Skeletal muscle cell (primary cell): ENCODE data around the gene KLC1.

Experiments used
- DNase-seq: peaks from one replicate; pipeline ENCODE4 v3.0.0-alpha.2; 2010; ENCODE audit warnings: low read depth
- H3K4me3 ChIP-seq: 2 replicates; pipeline ENCODE4 v1.5.1; 2011; ENCODE audit warnings: low read depth, mild to moderate bottlenecking, control low read depth, low read length, moderate library complexity

KLC1 gene

GRCh38 chr14:103712633-103713247 lies 83.7 kb downstream of the KLC1 start:
- no peak for DNase-seq
- H3K4me3 ChIP-seq: no peak overlapping the region

GRCh38 chr14:103713304-103714062 lies 84.5 kb downstream of the KLC1 start:
- no peak for DNase-seq
- no peak overlapping the region for H3K4me3 ChIP-seq

- no peak for DNase-seq
- peak overlapping the region; percentile 58 for H3K4me3 ChIP-seq
Measured at GRCh38 chr14:103714063-103714724, 85.2 kb downstream of the KLC1 start.

GRCh38 chr14:103715052-103716000 lies 86.3 kb downstream of the KLC1 start, which contains the start of the genes XRCC3 and ZFYVE21:
Gene XRCC3, minus strand, starts transcription at chr14:103715451. Its CDS starts 4,364 bp downstream, at chr14:103711087.
Gene ZFYVE21, plus strand, starts transcription at chr14:103715810. Its CDS starts 32 bp downstream, at chr14:103715842.
- DNase-seq: peak; percentile 94
- H3K4me3 ChIP-seq: peak within 1 kb of the TSS; percentile 76

- H3K4me3 ChIP-seq: peak overlapping the region; percentile 76
- no peak for DNase-seq
Measured at GRCh38 chr14:103716091-103716801, 87.2 kb downstream of the KLC1 start.

- peak overlapping the region; percentile 76 for H3K4me3 ChIP-seq
- DNase-seq: no peak
Measured at GRCh38 chr14:103716899-103717411, 87.9 kb downstream of the KLC1 start.

GRCh38 chr14:103718572-103718971 lies 89.6 kb downstream of the KLC1 start:
- H3K4me3 ChIP-seq: no peak overlapping the region
- peak; percentile 59 for DNase-seq

- no peak overlapping the region for H3K4me3 ChIP-seq
- DNase-seq: no peak
Measured at GRCh38 chr14:103719751-103720150, 90.7 kb downstream of the KLC1 start.

DNA sequence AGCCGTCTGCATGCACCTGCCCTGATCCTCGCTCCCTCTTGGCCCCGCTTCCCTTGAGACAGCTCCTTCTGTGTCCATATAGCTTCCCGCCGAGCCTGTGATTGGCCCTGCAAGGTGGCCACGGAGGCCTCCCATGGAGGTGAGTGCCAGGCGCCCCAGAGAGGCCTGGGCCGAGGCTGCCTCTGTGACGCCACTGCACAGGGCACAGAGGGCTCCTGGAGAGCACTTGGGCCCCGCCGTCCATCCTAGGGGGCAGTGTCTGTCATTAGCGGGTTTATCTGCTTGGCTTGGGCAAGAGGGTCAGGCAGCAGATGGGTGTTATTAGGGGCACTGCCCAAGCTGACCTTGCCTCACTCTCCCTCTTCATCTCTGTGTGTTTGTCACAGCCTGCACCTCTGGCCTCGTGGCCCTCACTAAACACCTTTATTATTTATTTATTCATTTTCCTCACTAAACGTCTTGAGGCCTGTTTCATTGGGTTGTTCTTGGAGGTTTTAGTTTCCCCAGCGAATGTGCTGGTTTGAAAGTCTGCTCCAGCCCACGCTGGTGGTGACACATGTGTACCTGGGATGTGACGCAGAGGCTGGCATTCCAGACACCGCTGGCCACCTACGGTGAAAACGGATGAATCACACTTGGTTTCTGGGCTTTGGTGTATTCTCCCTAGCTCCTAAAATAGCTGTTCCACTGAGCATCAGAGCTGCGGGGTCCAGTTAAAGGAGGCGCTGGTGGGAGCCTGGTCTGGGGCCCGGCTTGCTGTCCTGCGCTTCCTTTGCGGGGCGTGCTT lies 92.5 kb downstream of the KLC1 start:
- no peak overlapping the region for H3K4me3 ChIP-seq
- no peak for DNase-seq

DNA sequence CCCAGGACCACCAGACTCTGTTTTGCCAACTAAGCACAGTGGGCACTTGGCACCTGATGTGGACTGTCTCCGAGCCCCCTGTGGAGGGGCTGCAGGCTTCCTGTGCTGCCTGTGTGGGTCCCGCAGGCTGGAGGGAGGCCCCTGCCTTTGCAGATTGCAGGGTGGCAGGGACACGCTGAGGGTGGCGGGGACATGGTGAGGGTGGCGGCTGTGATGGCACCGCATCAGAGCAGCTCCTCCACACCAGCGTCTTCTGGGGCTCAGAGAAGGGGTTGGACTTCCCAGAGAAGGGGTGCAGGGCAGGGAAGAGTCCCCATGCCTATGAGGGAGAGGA lies 94.7 kb downstream of the KLC1 start:
- H3K4me3 ChIP-seq: no peak overlapping the region
- DNase-seq: no peak

- DNase-seq: no peak
- no peak overlapping the region for H3K4me3 ChIP-seq
Measured at GRCh38 chr14:103724116-103724515, 95.1 kb downstream of the KLC1 start.

DNA sequence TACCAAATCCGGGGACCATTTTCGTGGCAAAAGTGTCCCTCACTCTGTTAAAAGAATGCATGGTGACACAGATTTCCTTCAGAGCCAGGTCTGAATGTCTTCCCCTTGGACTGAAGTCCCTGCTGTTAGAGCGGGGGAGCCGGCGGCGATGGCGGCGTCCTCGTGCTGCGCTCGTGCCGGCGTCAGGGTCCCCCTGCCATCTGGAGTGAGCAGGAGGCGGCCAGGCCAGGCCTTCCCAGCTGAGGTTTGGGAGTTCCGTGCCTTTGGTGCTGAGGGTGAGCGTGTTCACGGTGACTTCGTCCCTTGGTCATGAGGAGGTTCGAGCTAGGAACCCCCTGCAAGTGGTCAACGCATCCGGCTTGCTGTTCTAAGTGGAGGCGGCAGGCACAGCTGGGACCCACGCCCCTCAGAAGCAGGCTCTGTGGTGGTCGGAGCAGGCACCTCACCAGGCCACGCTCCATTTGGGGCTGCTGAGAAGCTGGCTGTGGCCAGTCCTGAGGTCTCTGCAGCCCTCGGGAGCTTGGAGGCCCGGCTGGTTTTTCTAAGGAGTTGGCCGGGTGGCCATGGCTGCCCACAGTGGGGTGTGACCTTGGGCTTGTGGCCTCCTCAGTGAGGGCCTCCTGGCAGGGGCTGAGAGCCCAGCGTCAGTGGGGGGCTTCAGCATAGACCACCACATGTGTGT lies 96.1 kb downstream of the KLC1 start:
- H3K4me3 ChIP-seq: no peak overlapping the region
- DNase-seq: no peak

DNA sequence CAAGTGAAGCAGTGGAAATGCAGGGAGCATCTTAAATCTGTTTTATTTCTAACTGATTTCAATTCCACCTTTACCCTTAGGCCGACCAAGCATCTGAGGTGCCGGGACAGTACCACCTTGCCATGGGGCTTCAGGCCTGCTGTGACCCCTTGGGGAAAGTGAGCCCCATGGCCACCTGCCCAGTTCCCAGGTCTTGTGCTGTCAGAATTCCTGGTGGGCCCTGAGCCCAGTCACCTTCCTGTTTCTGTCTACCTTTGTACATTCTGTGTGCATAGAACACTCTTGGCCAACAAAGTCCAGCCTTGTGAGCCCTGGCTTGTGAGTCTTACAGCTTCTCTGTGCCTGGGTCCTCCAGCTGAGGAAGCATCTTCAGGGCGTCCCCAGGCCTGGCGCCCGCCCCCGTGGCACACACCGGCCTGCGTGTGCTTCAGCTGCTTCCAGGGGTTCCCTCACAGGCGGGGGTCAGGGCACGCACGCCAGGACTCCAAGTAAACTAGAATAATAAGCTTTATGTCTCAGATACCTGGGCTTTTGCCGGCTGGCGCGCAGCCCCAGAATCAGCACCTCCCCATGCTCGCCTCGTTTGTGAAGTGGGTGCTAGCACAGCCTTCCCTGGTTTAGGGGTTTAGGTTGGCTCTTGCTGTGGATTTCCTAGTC lies 96.9 kb downstream of the KLC1 start:
- no peak for DNase-seq
- no peak overlapping the region for H3K4me3 ChIP-seq

DNA sequence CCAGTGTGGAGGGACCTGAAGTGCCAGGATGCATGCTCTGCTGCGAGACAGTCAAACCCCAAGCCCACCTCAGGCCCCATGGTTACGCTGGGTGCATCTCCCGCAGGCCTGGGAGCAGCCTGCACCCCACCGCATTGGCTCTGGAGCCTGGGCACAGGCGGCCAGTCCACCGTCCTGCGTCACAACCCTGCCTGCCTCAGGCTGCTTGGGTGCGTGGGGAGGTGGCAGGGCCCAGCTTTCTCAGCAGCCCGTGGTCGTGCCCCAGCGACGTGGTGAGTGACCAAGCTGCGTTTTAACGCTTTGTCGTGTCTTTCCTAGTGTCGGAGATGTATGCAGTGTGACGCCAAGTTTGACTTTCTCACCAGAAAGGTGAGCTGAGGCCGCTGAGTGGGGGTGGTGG lies 97.5 kb downstream of the KLC1 start:
- no peak overlapping the region for H3K4me3 ChIP-seq
- DNase-seq: no peak

DNA sequence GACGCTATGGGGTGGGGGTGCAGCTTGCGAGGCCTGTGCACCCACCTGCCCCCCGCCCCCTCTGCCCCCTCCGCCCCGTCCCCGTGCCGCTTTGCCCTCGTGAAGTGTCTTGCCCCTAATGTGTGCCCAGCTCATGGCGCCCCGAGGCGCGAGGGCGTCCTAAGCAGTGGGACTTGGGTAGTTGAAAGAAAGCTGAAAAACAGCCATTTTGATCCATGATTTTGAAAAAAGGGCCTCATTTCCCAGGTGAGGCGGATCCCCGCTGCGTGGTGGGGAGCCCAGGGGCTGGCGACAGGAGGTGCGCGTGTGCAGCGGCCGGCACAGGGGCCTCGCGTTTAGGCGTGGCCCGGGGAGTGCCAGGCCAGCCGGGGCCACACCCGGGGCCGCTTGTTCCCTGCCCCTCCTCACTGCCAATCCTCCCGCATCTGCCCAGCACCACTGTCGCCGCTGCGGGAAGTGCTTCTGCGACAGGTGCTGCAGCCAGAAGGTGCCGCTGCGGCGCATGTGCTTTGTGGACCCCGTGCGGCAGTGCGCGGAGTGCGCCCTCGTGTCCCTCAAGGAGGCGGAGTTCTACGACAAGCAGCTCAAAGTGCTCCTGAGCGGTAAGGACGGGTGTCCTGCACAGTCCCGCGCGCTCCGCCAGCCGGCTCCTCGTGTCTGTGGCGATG lies 98.4 kb downstream of the KLC1 start:
- no peak overlapping the region for H3K4me3 ChIP-seq
- no peak for DNase-seq

- no peak overlapping the region for H3K4me3 ChIP-seq
- DNase-seq: no peak
Measured at GRCh38 chr14:103728141-103728540, 99.1 kb downstream of the KLC1 start.
